ENCODE data around the gene GNAO1. TPM values are rescaled to one million over a fixed set of nuclear protein-coding genes. Genes with fewer than 3 reads are reported as not detected.

GNAO1 gene
- total and polyA plus RNA-seq, 9 of the 15 experiments (the other 6 are each of a cell fraction or from before 2014, with no cell fraction given), result 0.07 to 0.42 (median 0.08) TPM; not detected in 5

DNA sequence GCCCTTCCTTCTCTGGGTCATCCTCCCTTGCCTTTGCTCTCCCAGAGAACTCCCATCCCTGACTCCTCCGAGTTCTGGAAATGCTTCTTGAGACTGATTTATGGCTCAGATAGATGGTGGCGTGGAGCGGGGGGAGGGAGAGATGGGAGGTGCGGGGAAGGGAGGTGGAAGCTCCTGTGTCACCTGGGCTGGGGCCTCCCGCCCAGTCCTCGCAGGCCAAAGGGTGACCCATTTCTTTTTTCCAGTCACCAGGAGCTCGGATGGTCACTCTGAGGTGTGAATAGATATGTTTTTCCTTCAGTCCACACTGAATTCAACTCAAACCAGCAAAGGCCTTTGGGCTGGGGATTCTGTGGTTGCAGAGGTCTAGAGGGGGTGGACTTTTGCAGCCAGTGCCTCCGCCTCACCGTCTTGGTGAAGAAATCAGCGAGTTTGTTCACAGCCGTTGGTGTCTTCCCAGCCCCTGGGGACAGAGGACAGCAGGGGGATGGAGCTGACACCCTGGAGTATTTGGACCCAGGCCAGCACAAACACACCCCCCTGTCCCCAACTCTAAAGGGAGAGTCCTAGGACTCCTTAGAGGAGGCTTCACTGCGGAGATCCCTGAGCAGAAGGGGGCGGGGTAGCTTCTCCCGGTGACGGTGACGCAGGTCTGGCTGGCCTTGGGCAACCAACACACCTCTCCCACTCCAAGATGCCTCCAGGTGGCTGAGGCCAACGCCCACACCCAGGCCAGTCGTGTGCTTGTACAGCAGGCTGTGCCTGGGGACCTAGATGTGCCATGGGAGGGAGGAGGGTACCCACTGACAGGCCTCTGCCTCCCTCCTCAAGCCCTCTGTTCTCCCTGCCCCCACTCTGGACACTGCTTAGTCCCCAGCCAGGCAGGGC lies 153.5 kb downstream of the GNAO1 start:
- no peak overlapping the region for H3K4me3 ChIP-seq
- no peaks in the 10 kb centered on the region for H3K79me2 ChIP-seq (ENCODE audit: control insufficient read depth, insufficient read depth, low read length)
- H3K4me2 ChIP-seq (ENCODE audit: insufficient read depth, low read length), result no peak overlapping the region
- no peak overlapping the region for H2AFZ ChIP-seq (ENCODE audit: low read depth, low read length)
- H4K20me1 ChIP-seq (replicated peaks; ENCODE audit: control insufficient read depth, insufficient read depth, low read length), result peaks cover 28% of the 10 kb centered on the region
- ATAC-seq (peak; percentile 40), FAIRE-seq (no peak), DNase-seq (ENCODE audit: extremely low read depth in 1 of 4, low spot score in 3 of 4) (peak in 2 of 4 experiments; percentile 42 to 44)
- ChIA-PET POLR2A (interaction anchor here (1.0 to 1.6 kb wide), 2 partner anchors 12 to 16 kb away, joined by 3 to 7 read pairs; no protein-coding TSS in a partner anchor), CTCF (ENCODE audit: low intra/inter-chr PET ratio) (no interaction called here)
- no peaks in the 10 kb centered on the region for H3K9me1 ChIP-seq (ENCODE audit: control insufficient read depth, insufficient read depth, low read length)
- no peaks in the 10 kb centered on the region for H3K9me3 ChIP-seq (replicated peaks; ENCODE audit: control insufficient read depth, insufficient read depth, low read depth, low read length)
- H3K27me3 ChIP-seq (ENCODE audit: control insufficient read depth in 2 of 2, insufficient read depth in 2 of 2, low read length in 2 of 2), result peaks cover 20 to 72% of the 10 kb centered on the region in 2 experiments; a peak in 4 of 5 replicates
- peaks cover 5 to 38% of the 10 kb centered on the region in 2 experiments; a peak in 2 of 5 replicates for H3K4me1 ChIP-seq (replicated peaks in 1 of 2; ENCODE audit: control insufficient read depth in 2 of 2, insufficient read depth in 2 of 2, low read length in 2 of 2)
- H3K9ac ChIP-seq (ENCODE audit: insufficient read depth in 1 of 2, low read depth in 2 of 2, low read length in 2 of 2), result peak overlapping the region in 1 of 2 experiments; percentile 17; a peak in 2 of 4 replicates
- WGBS (ENCODE audit: insufficient coverage, low coverage, missing lambda C conversion rate), result 4% methylated on average over 15 of the region's 18 CpGs
- no peaks in the 10 kb centered on the region for H3K36me3 ChIP-seq (ENCODE audit: control insufficient read depth, insufficient read depth, low read length)
- in situ Hi-C loops (cut with MboI) (no loop called here), intact Hi-C loops (cut with micrococcal nuclease) (no loop called here)
- no TSS peak for BruUV-seq (replicated peaks)
- H3K27ac ChIP-seq (ENCODE audit: extremely low read depth, low read depth, low read length), result no peak overlapping the region
- TF ChIP-seq XRCC4 (IDR thresholded peaks at IDR 0.05; ENCODE audit: extremely low read depth, insufficient read depth, insufficient read length), result no peak
- TF ChIP-seq NFIC (IDR thresholded peaks at IDR 0.05), result peak; percentile 80
- TF ChIP-seq, protein P1, sequence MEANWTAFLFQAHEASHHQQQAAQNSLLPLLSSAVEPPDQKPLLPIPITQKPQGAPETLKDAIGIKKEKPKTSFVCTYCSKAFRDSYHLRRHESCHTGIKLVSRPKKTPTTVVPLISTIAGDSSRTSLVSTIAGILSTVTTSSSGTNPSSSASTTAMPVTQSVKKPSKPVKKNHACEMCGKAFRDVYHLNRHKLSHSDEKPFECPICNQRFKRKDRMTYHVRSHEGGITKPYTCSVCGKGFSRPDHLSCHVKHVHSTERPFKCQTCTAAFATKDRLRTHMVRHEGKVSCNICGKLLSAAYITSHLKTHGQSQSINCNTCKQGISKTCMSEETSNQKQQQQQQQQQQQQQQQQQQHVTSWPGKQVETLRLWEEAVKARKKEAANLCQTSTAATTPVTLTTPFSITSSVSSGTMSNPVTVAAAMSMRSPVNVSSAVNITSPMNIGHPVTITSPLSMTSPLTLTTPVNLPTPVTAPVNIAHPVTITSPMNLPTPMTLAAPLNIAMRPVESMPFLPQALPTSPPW (CRISPR knock-in tag; IDR thresholded peaks at IDR 0.05), result peak; percentile 53
- TF ChIP-seq ATF7 (IDR thresholded peaks at IDR 0.05), result peak; percentile 48; the same call in 1 of the 2 replicates
- no peak for TF ChIP-seq SOX6 (IDR thresholded peaks at IDR 0.05)
- no peak for TF ChIP-seq COPS2 (conservative IDR thresholded peaks at IDR 0.05)
- TF ChIP-seq RFX7 (CRISPR knock-in tag; IDR thresholded peaks at IDR 0.05), result no peak
- TF ChIP-seq, protein P2, sequence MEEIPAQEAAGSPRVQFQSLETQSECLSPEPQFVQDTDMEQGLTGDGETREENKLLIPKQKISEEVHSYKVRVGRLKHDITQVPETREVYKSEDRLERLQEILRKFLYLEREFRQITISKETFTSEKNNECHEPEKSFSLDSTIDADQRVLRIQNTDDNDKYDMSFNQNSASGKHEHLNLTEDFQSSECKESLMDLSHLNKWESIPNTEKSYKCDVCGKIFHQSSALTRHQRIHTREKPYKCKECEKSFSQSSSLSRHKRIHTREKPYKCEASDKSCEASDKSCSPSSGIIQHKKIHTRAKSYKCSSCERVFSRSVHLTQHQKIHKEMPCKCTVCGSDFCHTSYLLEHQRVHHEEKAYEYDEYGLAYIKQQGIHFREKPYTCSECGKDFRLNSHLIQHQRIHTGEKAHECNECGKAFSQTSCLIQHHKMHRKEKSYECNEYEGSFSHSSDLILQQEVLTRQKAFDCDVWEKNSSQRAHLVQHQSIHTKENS (CRISPR knock-in tag; IDR thresholded peaks at IDR 0.05), result no peak
- no peak for TF ChIP-seq CBFB (CRISPR knock-in tag; IDR thresholded peaks at IDR 0.05)
- TF ChIP-seq ESRRB (CRISPR knock-in tag; IDR thresholded peaks at IDR 0.05; ENCODE audit: borderline replicate concordance), result no peak
- TF ChIP-seq ZFP1 (CRISPR knock-in tag; IDR thresholded peaks at IDR 0.05), result no peak
- no peak for TF ChIP-seq EWSR1 (IDR thresholded peaks at IDR 0.05; ENCODE audit: borderline replicate concordance, low read depth, partially characterized antibody)
- TF ChIP-seq, protein P3, sequence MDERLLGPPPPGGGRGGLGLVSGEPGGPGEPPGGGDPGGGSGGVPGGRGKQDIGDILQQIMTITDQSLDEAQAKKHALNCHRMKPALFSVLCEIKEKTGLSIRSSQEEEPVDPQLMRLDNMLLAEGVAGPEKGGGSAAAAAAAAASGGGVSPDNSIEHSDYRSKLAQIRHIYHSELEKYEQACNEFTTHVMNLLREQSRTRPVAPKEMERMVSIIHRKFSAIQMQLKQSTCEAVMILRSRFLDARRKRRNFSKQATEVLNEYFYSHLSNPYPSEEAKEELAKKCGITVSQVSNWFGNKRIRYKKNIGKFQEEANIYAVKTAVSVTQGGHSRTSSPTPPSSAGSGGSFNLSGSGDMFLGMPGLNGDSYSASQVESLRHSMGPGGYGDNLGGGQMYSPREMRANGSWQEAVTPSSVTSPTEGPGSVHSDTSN (CRISPR knock-in tag; IDR thresholded peaks at IDR 0.05; ENCODE audit: low read depth), result no peak
- TF ChIP-seq, protein P3 (tag; conservative IDR thresholded peaks at IDR 0.05; ENCODE audit: low read depth), result peak; percentile 56
- TF ChIP-seq MEIS2 (IDR thresholded peaks at IDR 0.05; ENCODE audit: partially characterized antibody), result peak; percentile 69
- TF ChIP-seq HDAC8 (tag; IDR thresholded peaks at IDR 0.05), result no peak
- no peak for TF ChIP-seq RCOR1 (IDR thresholded peaks at IDR 0.05; ENCODE audit: borderline replicate concordance in 1 of 2, low read depth in 2 of 2, low read length in 2 of 2)
